Neuronal stem cell (in vitro differentiated cells): ENCODE data around the gene KLK7.

Experiments
- DNase-seq: peaks from one replicate; pipeline ENCODE4 v3.0.0-alpha.2; 2013; ENCODE audit warnings: low spot score
- H2AFZ ChIP-seq: one replicate; pipeline ENCODE4 v1.6.1; 2013; ENCODE audit warnings: mild to moderate bottlenecking, low read length, inconsistent platforms
- H2AK5ac ChIP-seq: 2 replicates; pipeline ENCODE4 v1.6.1; 2013; ENCODE audit warnings: low read depth, mild to moderate bottlenecking, inconsistent platforms, low read length, moderate library complexity, mixed read lengths
- H2BK120ac ChIP-seq: 2 replicates; pipeline ENCODE4 v1.6.1; 2013; ENCODE audit warnings: low read depth, mild to moderate bottlenecking, inconsistent platforms, low read length, moderate library complexity, mixed read lengths
- H2BK12ac ChIP-seq: one replicate; pipeline ENCODE4 v1.6.1; 2013; ENCODE audit warnings: low read length, inconsistent platforms
- H2BK15ac ChIP-seq: 2 replicates; pipeline ENCODE4 v1.6.1; 2013; ENCODE audit warnings: mild to moderate bottlenecking, low read length, inconsistent platforms, mixed read lengths
- H2BK5ac ChIP-seq: one replicate; pipeline ENCODE4 v1.6.1; 2013; ENCODE audit warnings: inconsistent platforms, mild to moderate bottlenecking, low read length, moderate library complexity
- H3K14ac ChIP-seq: one replicate; pipeline ENCODE4 v1.6.1; 2013; ENCODE audit warnings: low read length, inconsistent platforms
- H3K18ac ChIP-seq: 2 replicates; pipeline ENCODE4 v1.6.1; 2013; ENCODE audit warnings: low read length, inconsistent platforms
- H3K23ac ChIP-seq: 2 replicates; pipeline ENCODE4 v1.6.1; 2013; ENCODE audit warnings: low read depth, mild to moderate bottlenecking, mixed read lengths, low read length, inconsistent platforms; ENCODE audit not compliant: poor library complexity
- H3K27ac ChIP-seq: replicated peaks from 3 replicates; pipeline ENCODE4 v1.5.1; 2013; ENCODE audit warnings: low read length, inconsistent platforms
- H3K27me3 ChIP-seq, 3 experiments: 2 replicates each; pipeline ENCODE4 v1.6.1; 2013; ENCODE audit warnings: low read length in 3 of 3, mild to moderate bottlenecking in 2 of 3, inconsistent platforms in 1 of 3, low read depth in 1 of 3, mixed read lengths in 1 of 3, moderate library complexity in 1 of 3; ENCODE audit not compliant: control insufficient read depth in 3 of 3, insufficient read depth in 3 of 3
- H3K36me3 ChIP-seq, 2 donors: replicated peaks in 1 of 2; 2 replicates each; pipeline ENCODE4 v1.6.1; 2013; ENCODE audit warnings: low read length in 2 of 2; ENCODE audit not compliant: control insufficient read depth in 2 of 2, insufficient read depth in 2 of 2
- H3K4ac ChIP-seq: 2 replicates; pipeline ENCODE4 v1.6.1; 2013; ENCODE audit warnings: inconsistent platforms, mild to moderate bottlenecking, low read length, moderate library complexity
- H3K4me1 ChIP-seq, 2 donors: 1 replicate in 1 of 2; 2 replicates in 1 of 2; pipeline ENCODE4 v1.6.1; 2013; ENCODE audit warnings: low read length in 2 of 2, low read depth in 1 of 2; ENCODE audit not compliant: control insufficient read depth in 2 of 2, insufficient read depth in 1 of 2
- H3K4me2 ChIP-seq: one replicate; pipeline ENCODE4 v1.6.1; 2013; ENCODE audit warnings: mild to moderate bottlenecking, low read length, inconsistent platforms; ENCODE audit not compliant: insufficient read depth, poor library complexity, severe bottlenecking
- H3K4me3 ChIP-seq, 2 donors: 2 replicates each; pipeline ENCODE4 v1.5.1; 2013; ENCODE audit warnings: low read length in 2 of 2, mild to moderate bottlenecking in 2 of 2, inconsistent platforms in 1 of 2, moderate library complexity in 1 of 2
- H3K79me1 ChIP-seq: one replicate; pipeline ENCODE4 v1.6.1; 2013; ENCODE audit warnings: low read depth, mild to moderate bottlenecking, inconsistent platforms, low read length, moderate library complexity
- H3K9ac ChIP-seq: one replicate; pipeline ENCODE4 v1.6.1; 2013; ENCODE audit warnings: mild to moderate bottlenecking, low read depth, low read length, inconsistent platforms; ENCODE audit not compliant: poor library complexity
- H3K9me3 ChIP-seq, 2 donors: replicated peaks in 1 of 2; 2 replicates each; pipeline versions ENCODE3 to v1.6.1; 2013; ENCODE audit warnings: low read length in 2 of 2, mild to moderate bottlenecking in 2 of 2, inconsistent platforms in 1 of 2, low read depth in 1 of 2, mixed read lengths in 1 of 2, moderate library complexity in 1 of 2; ENCODE audit not compliant: control insufficient read depth in 2 of 2, insufficient read depth in 1 of 2
- H4K8ac ChIP-seq: one replicate; pipeline ENCODE4 v1.6.1; 2013; ENCODE audit warnings: low read depth, mild to moderate bottlenecking, inconsistent platforms, low read length, moderate library complexity
- H4K91ac ChIP-seq: one replicate; pipeline ENCODE4 v1.6.1; 2013; ENCODE audit warnings: low read length, low read depth, mild to moderate bottlenecking, inconsistent platforms; ENCODE audit not compliant: poor library complexity
- WGBS, 2 donors: extraction: QIAGEN DNeasy Blood & Tissue Kit; methylation state at CpG; one replicate each; pipeline ENCODE4 v1.1.7; 2013; ENCODE audit warnings: missing lambda C conversion rate in 2 of 2, mixed read lengths in 1 of 2; ENCODE audit not compliant: insufficient read length in 2 of 2, insufficient replicate concordance in 1 of 2; ENCODE audit errors: extremely low coverage in 2 of 2; 5-methylcytosine and 5-hydroxymethylcytosine counted together

Gene KLK7

GRCh38 chr19:51001515-51001914, 17.8 kb upstream of the KLK7 start, which contains the start of gene KLK8:
KLK8 (minus strand) TSS chr19:51001604; CDS start chr19:51001167, 437 bp downstream.
- Histone ChIP-seq H3K4ac (no peak within 1 kb of the TSS), H4K91ac (peak within 1 kb of the TSS; percentile 15), H3K36me3 (no peaks in the 10 kb centered on the region), H4K8ac (peak within 1 kb of the TSS; percentile 92), H2AK5ac (peak within 1 kb of the TSS; percentile 90), H3K79me1 (no peaks in the 10 kb centered on the region), H2BK120ac (peak within 1 kb of the TSS; percentile 90), H3K4me3 (no peak within 1 kb of the TSS), H3K18ac (peak within 1 kb of the TSS; percentile 78), H2BK12ac (peak within 1 kb of the TSS; percentile 91), H3K14ac (no peak within 1 kb of the TSS), H3K27ac (no peak within 1 kb of the TSS), H3K9me3 (no peaks in the 10 kb centered on the region), H3K9ac (no peak within 1 kb of the TSS), H2BK15ac (peak within 1 kb of the TSS; percentile 91), H3K4me2 (peak within 1 kb of the TSS; percentile 30), H3K27me3 (peaks cover 0 to 8% (median 0%) of the 10 kb centered on the region in 3 experiments), H3K23ac (peak within 1 kb of the TSS; percentile 60), H2BK5ac (no peak within 1 kb of the TSS), H3K4me1 (peaks cover 0 to 8% of the 10 kb centered on the region in 2 donors), H2AFZ (no peak within 1 kb of the TSS)
- no CpG with 5 or more reads among the region's 7 CpGs for WGBS, 2 donors
- DNase-seq: no peak

DNA sequence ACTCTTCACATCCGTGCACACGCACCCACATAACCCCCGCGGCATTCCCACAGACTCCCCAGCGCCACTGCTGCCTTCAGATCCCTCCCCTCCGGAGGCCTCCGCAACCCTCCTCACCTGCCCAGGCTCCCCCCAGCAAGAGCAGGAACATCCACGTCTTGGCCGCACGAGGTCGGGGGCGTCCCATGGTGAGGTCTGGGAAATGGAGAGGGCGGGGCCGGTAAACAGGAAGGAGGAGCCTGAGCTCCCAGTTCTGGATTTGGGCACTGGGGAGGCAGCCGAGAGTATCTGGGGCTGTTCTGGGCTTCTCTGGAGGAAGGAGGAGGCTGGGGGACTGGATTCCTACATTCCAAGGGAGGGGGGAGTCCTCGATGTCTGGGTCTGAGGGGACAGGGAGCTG, 17.3 kb upstream of the KLK7 start:
- Histone ChIP-seq H3K4me3 (no peak overlapping the region), H3K4me2 (peak overlapping the region; percentile 30), H2BK5ac (no peak overlapping the region), H3K36me3 (no peaks in the 10 kb centered on the region), H2AFZ (no peak overlapping the region), H4K91ac (peak overlapping the region; percentile 15), H3K9me3 (no peaks in the 10 kb centered on the region), H3K27me3 (peaks cover 0 to 5% (median 0%) of the 10 kb centered on the region in 3 experiments), H3K27ac (no peak overlapping the region), H3K79me1 (no peaks in the 10 kb centered on the region), H3K18ac (peak overlapping the region; percentile 1), H3K23ac (no peak overlapping the region), H3K4ac (no peak overlapping the region), H3K4me1 (peaks cover 0 to 8% of the 10 kb centered on the region in 2 donors), H4K8ac (peak overlapping the region; percentile 92), H3K9ac (no peak overlapping the region), H2AK5ac (peak overlapping the region; percentile 90), H2BK12ac (peak overlapping the region; percentile 91), H2BK120ac (peak overlapping the region; percentile 90), H3K14ac (no peak overlapping the region), H2BK15ac (peak overlapping the region; percentile 60)
- WGBS, 2 donors: no CpG with 5 or more reads among the region's 16 CpGs
- DNase-seq: no peak

DNA sequence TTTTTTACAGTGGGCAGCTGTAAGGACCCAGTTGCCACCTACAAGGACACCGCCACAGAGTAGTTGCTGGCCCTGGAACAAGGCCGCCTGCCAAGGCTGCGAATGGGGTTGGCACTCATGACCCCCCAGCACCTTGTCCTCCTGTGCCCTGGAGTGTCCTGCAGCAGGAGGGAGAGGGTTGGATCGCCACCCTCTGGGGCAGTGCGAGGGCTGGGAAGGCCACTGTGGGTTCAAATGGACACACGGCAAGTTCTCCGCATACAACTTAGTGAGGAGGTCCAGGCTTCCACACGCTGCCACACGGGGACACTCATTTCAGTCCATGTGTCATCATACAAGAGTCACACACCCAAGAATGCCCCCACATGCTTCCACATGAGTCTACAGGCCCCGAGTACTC, 16.7 kb upstream of the KLK7 start:
- Histone ChIP-seq H3K18ac (peak overlapping the region; percentile 1), H3K14ac (no peak overlapping the region), H3K23ac (no peak overlapping the region), H3K4me3 (no peak overlapping the region), H4K91ac (no peak overlapping the region), H3K4me2 (no peak overlapping the region), H2BK120ac (peak overlapping the region; percentile 90), H3K4ac (no peak overlapping the region), H3K9ac (no peak overlapping the region), H3K27me3 (peaks cover 0 to 5% (median 0%) of the 10 kb centered on the region in 3 experiments), H3K9me3 (no peaks in the 10 kb centered on the region), H3K36me3 (no peaks in the 10 kb centered on the region), H2BK12ac (peak overlapping the region; percentile 91), H3K4me1 (peaks cover 0 to 8% of the 10 kb centered on the region in 2 donors), H3K27ac (no peak overlapping the region), H3K79me1 (no peaks in the 10 kb centered on the region), H4K8ac (no peak overlapping the region), H2BK5ac (no peak overlapping the region), H2AFZ (no peak overlapping the region), H2AK5ac (peak overlapping the region; percentile 90), H2BK15ac (peak overlapping the region; percentile 60)
- no CpG with 5 or more reads among the region's 10 CpGs for WGBS, 2 donors
- no peak for DNase-seq

- H2BK12ac ChIP-seq: no peak overlapping the region
- H3K18ac ChIP-seq: no peak overlapping the region
- no peak for DNase-seq
- no peak overlapping the region for H4K8ac ChIP-seq
- no peak overlapping the region for H2AK5ac ChIP-seq
- no peak overlapping the region for H2AFZ ChIP-seq
- H3K4me1 ChIP-seq: peaks cover 0 to 8% of the 10 kb centered on the region in 2 donors
- no peak overlapping the region for H3K14ac ChIP-seq
- peaks cover 0 to 3% (median 0%) of the 10 kb centered on the region in 3 experiments for H3K27me3 ChIP-seq
- H3K4ac ChIP-seq: no peak overlapping the region
- H3K79me1 ChIP-seq: no peaks in the 10 kb centered on the region
- no peak overlapping the region for H3K23ac ChIP-seq
- H2BK5ac ChIP-seq: no peak overlapping the region
- H3K9ac ChIP-seq: no peak overlapping the region
- no peak overlapping the region for H3K4me2 ChIP-seq
- H2BK15ac ChIP-seq: no peak overlapping the region
- no peak overlapping the region for H4K91ac ChIP-seq
- H3K36me3 ChIP-seq: no peaks in the 10 kb centered on the region
- H3K9me3 ChIP-seq: no peaks in the 10 kb centered on the region
- no CpG with 5 or more reads among the region's 4 CpGs for WGBS, 2 donors
- H3K27ac ChIP-seq: no peak overlapping the region
- H2BK120ac ChIP-seq: no peak overlapping the region
- H3K4me3 ChIP-seq: no peak overlapping the region
These were observed 15.0 kb upstream of the KLK7 start for GRCh38 chr19:50998686-50999085.
